Stimulated activated CD8-positive, alpha-beta memory T cell treated with anti-CD3 and anti-CD28 coated beads, Interleukin-7, amount 100 ng/mL, for 4 hours (primary cell): Measurements from ENCODE around the gene ABHD1.
"Not testable (repeated sequence)": the region's sequence is repeated elsewhere in the genome, so short reads cannot be mapped to it uniquely, and the experiment has no call there.

Source experiments
- DNase-seq, 2 donors: peaks; one replicate each; pipeline ENCODE4 v3.0.0-alpha.2; 2020; ENCODE audit warnings: low read depth in 2 of 2

Gene ABHD1

GRCh38 chr2:27164960-27165763, 41.5 kb downstream of the ABHD1 start:
- DNase-seq: no peak

GRCh38 chr2:27170581-27171337, 47.1 kb downstream of the ABHD1 start:
- DNase-seq: no peak

GRCh38 chr2:27171351-27171848, 47.8 kb downstream of the ABHD1 start:
- DNase-seq: no peak

- no peak for DNase-seq
Observed at GRCh38 chr2:27174638-27175037, 51.0 kb downstream of the ABHD1 start.

GRCh38 chr2:27175330-27175729, 51.7 kb downstream of the ABHD1 start:
- no peak for DNase-seq

- not testable (repeated sequence) for DNase-seq
Observed at GRCh38 chr2:27175781-27176180, 52.2 kb downstream of the ABHD1 start.

GRCh38 chr2:27177441-27178351, 54.1 kb downstream of the ABHD1 start:
- no peak for DNase-seq

GRCh38 chr2:27178469-27178868, 54.9 kb downstream of the ABHD1 start:
- DNase-seq: no peak

GRCh38 chr2:27179344-27180000, 55.9 kb downstream of the ABHD1 start:
- DNase-seq: no peak
